Measurements from ENCODE around the gene STPG1.

STPG1 gene

DNA sequence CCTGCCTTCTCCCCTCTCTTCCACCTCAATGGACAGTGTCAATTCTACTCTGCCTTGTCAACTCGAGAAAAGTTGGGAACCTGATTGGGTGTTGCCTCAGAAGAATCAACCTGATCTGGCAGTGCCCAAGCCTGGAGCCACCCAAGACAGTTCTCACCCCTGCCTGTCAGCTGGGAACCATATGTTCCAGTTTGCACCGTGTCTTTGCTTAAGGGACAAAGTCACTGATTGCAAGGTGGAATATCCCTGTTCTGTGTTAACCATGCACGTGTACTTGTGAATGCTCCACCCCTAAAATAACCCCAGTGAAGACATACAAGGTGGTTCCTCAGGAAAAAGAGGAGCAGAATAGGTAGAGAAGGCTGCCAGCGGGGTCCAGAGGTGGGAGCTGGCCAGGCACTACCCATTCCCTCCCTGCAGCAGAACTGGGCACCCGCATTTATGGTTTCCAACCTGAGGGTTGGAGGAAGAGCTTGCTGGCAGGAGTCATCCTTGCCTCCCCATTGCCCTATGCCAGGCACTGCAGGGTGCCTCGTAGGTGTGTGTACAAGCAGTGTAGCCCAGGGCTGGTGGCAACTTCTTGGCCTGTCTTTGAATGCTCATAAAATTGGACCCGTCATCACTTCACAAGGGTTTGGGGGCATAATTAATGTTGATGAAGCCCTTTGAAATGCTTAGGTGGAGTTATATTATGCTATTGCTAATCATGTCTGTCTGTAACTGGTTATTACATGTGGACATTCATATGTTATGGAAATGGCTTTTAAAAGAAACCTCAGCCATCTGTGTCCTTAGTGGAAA lies 13.4 kb upstream of the STPG1 start:
- no peak for DNase-seq (ENCODE audit: low read depth)

DNA sequence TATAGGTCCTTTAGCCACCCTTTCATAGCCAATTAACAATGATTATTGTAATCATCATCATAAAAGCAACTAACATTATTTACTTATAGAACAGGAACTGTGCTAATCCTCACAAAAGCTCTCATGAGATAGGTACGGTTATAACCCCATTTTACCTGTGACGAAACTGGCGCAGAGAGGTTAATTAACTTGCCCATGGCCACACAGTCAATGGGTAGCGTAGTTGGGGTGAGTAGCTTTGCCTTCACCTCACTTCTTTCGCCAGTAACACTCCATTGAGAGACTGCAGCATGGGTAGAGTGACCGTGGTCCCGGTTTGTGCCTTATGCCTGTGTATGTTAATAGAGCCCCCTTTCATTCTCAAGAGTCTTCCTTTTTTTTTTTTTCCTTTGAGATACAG lies 12.3 kb upstream of the STPG1 start:
- no peak for DNase-seq (ENCODE audit: low read depth)

DNA sequence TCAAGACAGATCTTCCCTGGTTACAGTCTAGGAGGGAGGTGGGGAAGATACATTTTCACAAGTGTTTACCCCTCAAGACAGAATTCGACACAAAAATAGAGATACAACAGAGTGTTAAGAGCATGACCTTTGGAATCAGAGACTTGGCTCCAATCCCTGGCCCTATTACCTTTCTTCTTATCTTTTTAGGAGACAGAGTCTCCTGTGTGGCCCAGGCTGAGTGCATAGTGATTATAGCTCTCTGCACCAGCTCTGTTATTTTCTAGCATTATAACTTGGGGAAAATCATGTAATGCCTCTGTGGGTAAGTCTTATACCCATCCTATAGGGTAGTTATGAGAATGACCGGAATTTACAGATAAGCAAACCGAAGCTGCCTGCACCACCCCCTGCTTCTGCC lies 11.9 kb upstream of the STPG1 start:
- no peak for DNase-seq (ENCODE audit: low read depth)

DNA sequence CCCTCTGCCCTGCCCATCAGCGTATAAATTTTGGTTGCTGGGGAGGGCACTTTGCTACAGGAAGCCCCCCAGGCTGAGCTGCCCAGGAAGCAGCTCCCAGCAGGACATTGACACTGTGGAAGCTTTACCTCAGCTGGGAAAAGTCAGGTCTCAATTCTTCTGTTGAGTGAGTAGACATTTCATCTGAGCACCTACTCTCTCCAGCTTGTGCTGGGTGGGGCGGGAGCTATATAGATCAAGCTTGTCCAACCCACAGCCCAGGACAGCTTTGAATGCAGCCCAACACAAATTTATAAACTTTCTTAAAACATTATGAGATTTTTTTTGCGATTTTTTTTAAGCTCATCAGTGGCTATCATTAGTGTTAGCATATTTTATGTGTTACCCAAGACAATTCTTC lies 11.4 kb upstream of the STPG1 start:
- no peak for DNase-seq (ENCODE audit: low read depth)

DNA sequence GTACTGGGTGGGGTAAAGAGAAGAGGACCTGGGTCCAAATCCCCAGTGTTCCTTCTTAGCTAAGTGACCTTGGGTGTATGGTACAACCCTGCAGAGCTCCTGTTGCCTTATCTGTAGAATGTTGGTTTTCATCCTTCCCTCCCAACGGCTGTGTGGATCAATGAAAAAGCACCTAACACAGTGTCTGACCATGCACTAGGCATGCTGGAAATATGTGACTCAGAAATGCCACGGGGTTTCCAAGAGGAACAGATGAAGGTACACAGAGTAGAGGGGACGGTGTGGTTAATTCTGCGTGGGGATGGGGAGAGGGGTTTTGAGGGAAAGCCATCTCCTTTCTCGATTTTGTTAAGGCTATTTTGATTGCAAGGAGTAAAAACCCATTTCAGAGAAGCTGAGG lies 10.6 kb upstream of the STPG1 start:
- no peak for DNase-seq (ENCODE audit: low read depth)

DNA sequence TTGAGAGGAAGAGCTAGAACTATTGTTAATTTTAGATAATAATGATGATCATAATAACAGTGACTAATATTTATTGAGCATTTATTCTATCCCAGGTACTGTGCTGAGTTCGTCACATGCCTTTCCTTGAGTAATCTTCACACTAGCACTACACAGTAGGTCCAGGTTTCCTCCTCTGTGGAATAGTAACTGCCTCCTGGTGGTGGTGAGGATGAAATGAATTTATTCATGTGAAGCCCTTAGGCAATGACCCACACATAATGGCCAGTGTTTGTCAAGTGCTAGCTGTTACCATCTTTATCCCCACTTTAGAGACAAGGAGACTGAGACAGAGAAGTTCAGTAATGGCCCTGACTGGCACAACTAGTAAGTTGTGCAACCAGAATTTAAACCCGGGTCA lies 7.9 kb upstream of the STPG1 start:
- no peak for DNase-seq (ENCODE audit: low read depth)

DNA sequence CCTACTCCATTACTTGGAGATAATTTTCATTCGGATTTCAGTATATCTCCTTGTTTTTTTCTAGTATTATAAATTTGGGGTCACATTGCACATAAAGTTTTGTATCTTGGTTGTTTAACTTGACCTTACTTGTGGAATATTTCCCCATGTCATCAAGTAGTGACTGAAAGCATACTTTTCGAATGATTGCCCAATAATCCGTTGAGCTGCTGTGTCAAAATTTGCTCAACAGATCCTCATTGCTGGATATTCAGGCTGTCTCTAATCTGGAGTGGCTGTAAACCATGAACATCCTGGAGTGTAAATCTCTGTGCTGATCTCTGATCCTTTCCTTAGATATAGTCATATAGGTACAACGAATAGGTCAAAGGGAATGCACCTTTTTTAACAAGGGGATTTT lies 7.0 kb upstream of the STPG1 start:
- DNase-seq (ENCODE audit: low read depth) = no peak

GRCh38 chr1:24418898-24419628 lies 5.5 kb upstream of the STPG1 start:
- no peak for DNase-seq (ENCODE audit: low read depth)

DNA sequence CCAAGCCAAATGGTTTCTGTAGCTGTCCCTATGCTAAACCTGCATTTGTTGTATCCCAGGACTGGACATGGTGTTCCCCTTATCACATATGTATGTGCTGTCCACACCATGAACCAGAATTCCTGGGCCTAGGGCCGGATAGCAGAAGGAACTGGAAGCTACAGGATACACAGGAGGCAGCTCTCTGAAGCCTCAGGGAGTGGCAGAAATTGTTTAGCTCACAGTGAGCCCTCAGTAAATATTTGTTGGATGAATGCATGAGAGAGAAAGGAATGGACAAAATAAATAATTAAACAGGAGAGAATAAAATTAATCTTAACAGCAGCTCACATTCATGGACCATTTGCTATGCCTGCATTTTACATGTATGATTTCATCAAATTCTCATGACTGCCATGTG lies 4.1 kb upstream of the STPG1 start:
- no peak for DNase-seq (ENCODE audit: low read depth)

GRCh38 chr1:24416666-24417391 lies 3.2 kb upstream of the STPG1 start:
- DNase-seq (ENCODE audit: low read depth) = no peak

DNA sequence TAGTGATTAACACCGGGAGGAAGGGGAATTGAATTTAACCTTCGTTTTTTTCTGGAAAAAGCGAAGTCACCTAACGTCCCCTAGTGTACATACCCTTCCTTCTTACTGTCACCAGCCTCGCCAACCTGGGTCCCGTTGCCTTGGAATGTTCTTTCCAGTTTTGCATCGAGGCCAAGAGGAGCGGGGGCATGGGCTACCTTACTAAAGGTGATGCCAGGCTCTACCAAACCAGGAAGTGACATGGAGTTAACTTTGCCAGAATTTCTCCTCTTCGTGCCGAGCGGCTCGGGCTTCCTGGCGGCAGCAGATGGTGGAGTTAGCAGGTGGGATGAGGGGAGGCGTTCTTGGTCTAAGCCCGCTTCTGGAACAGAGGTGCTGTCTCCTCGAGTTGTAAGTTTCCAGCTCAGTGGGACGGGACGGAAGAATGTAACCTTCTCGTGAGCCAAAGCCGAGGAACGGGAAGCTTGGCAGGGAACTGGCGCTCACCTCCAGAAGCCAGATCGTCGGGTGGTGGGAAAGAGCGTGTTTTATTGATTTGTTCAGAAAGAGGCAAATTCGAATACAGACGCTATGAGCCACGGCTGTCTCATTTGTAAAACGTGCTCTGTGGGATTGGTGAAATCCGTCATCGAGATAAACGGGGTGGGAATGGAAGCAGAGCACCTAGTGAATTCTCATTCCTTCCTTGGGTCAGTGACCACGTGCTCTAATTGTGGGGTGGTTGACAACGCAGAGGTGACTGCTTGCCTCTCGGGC lies 2.5 kb upstream of the STPG1 start:
- DNase-seq (ENCODE audit: low read depth) = no peak

- peak; percentile 76 for DNase-seq (ENCODE audit: low read depth)
Observed at GRCh38 chr1:24415334-24415909, 1.8 kb upstream of the STPG1 start, which contains the start of gene NIPAL3. Gene NIPAL3, plus strand, starts transcription at chr1:24415802. Its CDS starts 3,746 bp downstream, at chr1:24419548.

DNA sequence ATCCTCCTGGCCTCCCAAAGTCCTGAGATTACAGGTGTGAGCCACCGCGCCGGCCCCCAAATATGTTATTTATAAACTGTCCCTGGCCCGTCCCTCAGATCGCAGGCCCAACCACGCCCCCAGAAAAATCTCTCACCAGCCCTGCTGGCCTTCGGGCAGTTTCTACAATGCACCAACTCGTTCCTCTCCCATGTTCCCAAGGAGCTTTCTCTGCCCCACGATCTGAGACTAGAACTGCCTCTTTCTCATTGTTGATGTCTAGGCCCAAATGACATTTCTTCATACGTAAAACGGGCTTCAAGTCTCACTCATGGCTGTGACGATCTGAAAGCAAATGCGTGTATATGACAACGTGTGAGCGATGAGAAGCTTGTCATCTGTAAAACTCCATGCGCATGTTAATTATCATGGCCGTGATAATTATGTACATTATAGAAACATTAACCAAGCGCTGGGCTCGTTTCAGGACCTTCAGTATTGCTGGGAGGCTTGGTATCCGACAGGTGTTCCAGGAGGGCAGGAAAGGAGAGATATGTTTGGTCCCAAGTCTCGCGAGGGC lies 1.3 kb upstream of the STPG1 start:
- no peak for DNase-seq (ENCODE audit: low read depth)

GRCh38 chr1:24412408-24412807 lies 1.2 kb downstream of the STPG1 start:
- DNase-seq (ENCODE audit: low read depth) = no peak

DNA sequence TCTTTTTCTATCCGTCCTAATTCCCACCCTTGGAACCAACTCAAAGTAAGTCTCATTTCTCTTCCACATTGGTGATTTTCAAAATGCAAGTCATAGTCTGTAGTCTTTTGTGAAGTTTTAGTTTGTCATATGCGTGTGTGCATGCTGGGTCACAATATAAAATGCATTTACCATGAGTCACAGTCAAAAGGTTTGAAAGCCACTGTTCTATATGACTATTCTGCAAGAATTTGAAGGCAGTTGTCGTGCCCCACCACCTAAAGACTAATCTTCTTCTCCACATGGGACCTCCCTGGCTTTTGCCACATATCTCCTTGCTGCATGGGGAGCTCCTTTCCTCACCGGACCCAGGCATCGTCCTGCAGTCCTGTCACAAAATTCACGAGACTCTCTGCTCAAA lies 1.6 kb downstream of the STPG1 start:
- no peak for DNase-seq (ENCODE audit: low read depth)

- DNase-seq (ENCODE audit: low read depth) = no peak
Observed at GRCh38 chr1:24410750-24411149, 2.8 kb downstream of the STPG1 start.

DNA sequence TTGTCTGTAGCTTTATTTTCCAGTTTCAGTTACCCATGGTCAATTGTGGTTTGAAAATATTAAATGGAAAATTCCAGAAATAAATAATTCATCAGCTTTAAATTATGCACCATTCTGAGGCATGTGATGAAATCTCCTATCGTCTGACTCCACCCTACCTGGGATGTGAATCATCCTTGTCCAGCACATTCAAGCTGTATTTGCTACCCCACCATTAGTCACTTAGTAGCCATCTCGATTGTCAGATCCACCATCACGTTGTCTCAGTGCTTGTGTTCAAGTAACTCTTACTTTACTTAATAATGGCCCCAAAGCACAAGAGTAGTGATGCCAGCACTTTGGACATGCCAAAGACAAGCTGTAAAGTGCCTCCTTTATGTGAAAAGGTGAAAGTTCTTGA lies 4.0 kb downstream of the STPG1 start:
- DNase-seq (ENCODE audit: low read depth) = no peak

- no peak for DNase-seq (ENCODE audit: low read depth)
Observed at GRCh38 chr1:24406788-24407187, 6.8 kb downstream of the STPG1 start.

DNA sequence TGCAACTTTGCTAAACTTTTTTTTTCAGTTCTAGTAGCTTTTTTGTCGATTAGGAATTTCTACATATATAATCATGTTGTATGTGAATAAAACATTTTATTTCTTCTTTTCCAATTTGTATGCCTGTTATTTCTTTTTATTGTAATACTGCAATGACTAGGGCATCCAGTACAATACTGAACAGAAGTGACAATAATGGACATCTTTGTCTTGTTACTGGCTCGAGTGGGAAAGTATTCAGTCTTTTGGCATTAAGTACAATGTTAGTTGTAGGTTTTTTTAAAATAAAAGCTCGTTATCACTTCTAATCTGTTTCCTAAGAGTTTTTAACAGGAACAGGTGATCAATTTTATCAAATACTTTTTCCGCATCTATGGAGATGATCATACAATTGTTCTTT lies 9.8 kb downstream of the STPG1 start:
- DNase-seq (ENCODE audit: low read depth) = no peak

DNA sequence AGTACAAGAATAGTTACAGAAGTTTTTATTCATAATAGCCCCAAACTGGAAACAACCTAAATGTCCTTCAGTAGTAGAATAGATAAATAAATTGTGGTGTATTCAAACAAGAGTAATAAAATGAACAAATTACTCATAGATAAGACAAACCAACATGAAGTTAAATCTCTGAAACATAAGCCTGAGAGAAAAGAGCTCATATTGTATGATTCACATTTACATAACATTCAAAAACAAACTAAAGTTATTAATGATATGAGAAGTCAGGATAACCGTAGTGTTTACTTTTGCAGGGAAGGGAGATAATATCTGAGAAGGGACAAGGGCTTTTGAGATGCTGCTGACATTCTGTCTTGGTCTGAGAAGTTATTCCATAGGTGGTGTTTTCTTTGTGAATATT lies 13.5 kb downstream of the STPG1 start:
- no peak for DNase-seq (ENCODE audit: low read depth)

DNA sequence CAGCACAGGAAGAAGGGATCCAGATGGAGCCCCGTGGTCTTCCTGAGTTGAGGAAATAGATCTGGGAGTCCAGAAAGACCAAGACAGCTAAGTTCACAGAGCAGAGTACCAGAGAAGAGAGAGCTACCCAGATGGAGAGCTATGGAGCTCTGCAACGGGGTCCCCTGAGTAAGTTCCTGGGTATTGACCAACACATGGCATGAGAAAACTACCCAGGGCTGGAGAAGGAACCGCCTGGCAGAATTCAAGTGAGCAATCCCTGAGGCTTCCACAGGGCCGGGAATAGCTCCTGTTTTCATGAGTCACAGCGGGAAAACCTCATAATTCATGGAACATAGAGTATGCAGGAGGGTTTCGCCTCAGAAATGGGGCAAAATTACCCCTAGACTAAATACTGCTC lies 19.7 kb downstream of the STPG1 start:
- no peak for DNase-seq (ENCODE audit: low read depth)
